NK-92 (cell line): ENCODE results near the gene UAP1L1.

Experiments
- DNase-seq: peaks from one replicate; lab custom pipeline; 2025; ENCODE audit not compliant: unreplicated experiment; lab: John Stamatoyannopoulos, UW

Gene UAP1L1

DNA sequence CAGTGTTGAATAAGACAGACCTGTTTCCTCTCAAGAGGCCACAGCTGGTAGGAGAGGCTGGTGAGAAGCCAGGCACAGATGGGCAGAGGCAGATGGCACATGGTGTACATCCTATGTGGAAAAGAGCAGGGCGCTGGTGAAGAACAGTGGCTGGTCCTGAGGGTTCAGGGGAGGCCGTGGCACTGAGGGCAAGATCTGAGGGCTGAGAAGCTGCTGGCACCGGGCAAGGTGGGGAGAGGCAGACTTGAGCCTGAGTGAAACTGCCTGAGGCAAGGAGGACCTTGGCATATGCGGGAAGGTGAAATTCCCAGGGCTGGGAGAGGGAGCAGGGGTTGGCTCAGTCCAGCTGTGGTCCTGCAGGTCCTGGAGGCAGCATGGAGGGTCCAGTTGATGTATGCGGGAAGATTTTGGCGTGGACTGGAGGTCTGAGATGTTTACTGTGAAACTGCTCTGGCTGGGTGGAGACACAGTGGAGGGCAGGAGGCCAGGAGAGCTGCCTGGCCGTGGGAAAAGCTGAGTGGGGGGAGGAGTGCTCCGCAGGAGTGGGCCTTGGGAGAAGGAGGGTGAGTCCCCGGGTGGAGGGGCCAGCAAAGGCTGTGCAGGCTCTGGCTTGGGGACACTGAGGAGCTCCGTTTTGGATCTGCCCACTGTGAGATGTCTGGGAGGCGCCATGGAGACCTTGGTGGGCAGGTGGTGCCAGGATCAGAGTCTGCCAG is 12.1 kb downstream of the UAP1L1 start:
- no peak for DNase-seq

DNA sequence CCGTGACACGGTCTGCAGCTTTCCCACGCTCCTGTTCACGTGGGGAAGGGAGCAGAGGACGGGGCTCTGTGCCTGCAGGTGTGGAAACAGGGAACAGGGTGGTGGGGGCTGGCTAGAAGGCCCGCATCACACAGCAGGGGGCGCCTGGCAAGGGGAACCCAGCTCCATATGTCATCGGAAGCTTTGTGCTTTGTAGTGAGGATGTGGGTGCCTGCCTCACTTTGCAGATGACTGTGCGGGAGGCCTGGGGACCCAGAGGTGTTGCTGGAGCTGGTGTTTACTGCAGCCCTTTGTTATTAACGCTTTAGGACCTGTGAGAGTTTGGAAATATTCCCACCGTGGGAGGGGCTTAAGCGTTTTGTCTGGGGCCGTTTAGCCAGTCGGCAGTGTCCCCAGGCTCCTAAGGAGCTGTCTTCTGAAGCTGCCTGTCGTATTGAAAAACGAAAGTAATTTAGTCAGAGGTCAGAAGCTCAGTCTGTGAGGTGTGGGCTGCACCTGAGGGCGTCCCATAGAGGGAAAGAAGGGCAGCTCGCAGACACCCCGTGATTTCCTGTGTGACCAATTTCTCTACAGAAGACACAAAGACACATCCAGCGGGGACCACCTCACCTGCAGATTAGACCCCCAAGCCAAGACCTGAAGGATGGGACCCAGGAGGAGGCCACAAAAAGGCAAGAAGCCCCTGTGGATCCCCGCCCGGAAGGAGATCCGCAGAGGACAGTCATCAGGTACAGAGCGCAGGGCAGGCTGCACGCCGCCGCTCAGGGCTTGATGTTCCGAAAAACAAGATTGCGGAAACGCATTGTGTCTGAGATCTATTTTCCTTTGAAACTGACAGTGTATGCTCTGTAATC is 18.6 kb downstream of the UAP1L1 start:
- DNase-seq = no peak

DNA sequence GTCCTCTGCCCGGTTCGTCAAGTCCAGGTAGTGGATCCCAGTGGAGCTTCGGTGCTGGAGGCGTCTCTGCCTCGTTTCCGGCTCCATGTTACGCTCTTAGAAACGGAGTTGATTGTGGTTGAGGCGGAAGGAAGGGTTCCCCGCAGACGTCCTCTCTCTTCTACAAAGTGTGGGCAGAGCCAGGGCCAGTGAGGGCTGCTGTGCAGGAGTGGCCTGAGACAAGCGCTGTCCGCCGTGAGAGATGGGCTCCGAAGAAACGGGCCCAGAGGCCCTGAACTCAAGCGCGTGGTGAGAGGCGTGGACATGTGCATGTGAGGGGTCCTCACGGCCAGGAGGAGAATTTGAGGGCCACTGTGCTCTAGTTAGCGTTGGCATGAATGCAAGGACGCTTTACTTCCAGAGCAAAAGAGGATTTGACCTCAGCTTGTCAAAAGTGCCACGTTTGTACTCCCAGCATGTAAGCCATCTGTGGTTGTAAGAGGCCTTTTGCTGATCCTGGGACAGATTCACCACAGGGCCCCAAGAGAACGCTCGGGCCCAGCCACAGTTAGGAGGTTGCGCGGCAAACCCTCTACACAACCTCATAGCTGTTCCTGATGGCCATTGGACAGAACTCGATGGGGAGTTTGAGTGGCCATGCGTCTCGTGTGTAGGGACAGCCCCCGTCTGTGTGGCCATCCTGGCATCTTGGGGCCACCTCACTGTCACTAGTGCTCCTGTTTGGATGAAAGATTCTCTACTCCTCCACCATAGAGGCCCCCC is 19.6 kb downstream of the UAP1L1 start:
- no peak for DNase-seq

DNA sequence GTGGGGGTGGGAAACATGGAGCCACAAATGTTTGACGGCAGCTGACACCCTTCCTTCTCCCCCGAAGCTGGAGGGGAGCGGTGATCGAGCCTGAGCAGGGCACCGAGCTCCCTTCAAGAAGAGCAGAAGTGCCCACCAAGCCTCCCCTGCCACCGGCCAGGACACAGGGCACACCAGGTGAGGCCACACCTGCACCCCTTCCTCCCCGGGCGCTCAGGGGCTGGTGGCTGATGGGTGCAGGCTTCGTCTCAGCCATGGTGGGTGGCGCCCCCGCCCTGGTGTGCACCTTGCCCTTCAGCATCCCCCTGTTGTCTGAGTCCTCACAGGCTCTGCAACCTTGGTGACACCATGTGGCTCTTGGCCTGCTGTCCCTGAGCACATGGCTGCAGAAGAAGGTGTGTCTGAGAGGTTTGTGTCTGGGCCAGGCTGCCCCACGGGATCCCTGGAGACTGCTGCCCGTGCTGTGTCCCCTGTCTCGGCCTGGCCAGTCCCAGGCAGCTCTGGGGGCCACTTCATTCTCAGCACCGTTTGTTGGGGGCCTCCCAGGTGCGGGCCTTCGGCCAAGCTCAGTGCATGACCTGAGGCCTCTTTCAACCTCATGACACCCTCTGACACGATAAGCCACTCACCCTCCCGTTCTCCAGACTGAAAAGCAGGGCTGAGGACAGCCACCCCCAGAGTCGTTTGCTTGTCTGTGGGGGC is 20.6 kb downstream of the UAP1L1 start:
- no peak for DNase-seq

DNA sequence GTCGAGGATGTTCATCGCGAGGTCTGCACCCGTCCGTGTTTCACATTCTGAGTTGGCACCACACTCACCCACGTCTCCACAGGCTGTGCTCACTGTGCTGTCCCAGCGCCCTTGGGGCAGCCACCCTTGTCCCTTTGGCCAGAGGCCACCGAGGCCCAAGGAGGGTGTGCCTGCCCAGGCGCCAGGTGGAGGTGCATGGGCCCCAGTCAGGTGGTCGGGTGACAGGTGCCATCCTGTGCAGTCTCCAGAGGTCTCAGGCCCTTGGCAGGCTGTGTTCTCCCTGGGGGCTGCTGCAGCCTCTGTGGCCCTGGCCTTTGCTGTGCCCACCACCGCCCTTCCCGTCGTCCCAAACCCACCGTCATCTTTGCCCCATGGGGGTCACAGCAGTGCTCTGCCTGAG is 21.9 kb downstream of the UAP1L1 start:
- no peak for DNase-seq

DNA sequence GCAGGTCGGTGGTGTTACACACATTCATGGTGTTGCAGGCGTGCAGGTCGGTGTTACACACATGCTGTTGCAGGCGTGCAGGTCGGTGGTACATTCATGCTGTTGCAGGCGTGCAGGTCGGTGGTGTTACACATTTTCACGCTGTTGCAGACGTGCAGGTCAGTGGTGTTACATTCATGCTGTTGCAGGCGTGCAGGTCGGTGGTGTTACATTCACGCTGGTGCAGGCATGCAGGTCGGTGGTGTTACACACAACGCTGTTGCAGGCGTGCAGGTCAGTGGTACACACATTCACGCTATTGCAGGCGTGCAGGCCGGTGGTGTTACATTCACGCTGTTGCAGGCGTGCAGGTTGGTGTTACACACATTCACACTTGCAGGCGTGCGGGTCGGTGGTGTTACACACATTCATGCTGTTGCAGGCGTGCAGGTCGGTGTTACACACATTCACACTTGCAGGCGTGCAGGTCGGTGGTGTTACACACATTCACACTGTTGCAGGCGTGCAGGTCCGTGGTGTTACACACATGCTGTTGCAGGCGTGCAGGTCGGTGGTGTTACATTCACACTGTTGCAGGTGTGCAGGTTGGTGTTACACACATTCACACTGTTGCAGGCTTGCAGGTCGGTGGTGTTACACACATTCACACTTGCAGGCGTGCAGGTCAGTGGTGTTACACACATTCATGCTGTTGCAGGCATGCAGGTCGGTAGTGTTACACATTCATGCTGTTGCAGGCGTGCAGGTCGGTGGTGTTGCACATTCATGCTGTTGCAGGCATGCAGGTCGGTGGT is 26.1 kb downstream of the UAP1L1 start:
- no peak for DNase-seq

DNA sequence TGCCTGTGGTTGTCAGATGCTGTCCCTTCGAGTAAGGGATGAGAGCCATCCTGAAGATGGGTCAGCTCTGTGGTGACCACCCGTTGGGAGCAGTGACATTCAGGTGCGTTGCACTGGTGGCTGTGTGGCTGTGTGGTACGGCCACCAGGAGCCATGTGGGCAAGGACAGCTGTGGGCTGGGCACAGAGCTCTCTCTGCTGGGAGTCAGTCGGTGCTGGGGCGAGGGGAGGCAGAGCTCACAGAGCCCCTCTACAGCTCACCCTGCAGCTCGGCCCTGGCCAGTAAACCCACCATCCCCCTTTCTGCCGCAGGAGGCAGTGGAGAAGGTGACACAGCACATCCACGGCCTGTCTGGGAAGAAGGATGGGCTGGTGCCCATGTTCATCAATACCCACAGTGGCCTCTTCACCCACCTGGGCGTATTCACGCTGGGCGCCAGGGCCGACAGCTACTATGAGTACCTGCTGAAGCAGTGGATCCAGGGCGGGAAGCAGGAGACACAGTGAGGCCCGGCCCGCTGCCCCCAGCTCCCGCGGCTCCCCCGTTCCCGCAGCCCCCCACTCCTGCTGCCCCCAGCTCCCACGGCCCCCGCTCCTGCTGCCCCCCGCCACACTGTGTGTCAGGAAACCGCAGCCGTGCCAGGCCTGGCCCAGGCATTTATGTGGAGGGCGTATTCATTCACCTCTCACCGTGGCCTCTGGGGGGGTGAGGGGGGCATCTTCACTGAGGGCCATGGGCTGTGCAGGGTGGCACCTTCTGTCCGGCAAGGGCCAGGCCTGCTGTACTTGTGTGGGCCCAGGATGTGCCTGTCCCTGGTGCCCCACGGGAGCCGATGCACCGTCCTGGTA is 28.7 kb downstream of the UAP1L1 start:
- DNase-seq = no peak

DNA sequence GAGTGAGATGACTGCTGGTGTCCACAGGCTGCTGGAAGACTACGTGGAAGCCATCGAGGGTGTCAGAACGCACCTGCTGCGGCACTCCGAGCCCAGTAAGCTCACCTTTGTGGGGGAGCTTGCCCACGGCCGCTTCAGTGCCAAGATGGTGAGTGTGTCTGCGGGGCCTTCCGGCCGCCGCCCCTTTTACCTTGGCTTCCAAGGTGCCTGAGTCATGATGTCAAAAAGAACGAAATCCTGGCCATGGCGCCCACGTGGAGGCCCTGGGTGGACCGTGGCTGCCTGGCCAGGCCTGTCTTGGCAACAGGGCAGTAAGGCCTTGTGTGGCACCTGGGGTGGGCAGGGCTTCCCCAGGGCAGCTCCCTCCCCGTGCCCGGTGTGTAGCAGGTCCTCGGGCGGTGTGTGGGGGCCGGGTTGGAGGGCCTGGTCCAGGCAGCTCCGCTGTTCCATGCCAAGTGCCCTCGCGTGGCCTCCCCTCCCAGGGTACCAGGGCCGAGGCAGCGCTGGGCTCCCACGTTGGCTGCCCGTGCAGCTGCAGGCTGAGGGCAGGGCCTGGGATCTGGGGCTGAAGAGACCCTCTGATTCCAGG is 29.4 kb downstream of the UAP1L1 start:
- DNase-seq = no peak

DNA sequence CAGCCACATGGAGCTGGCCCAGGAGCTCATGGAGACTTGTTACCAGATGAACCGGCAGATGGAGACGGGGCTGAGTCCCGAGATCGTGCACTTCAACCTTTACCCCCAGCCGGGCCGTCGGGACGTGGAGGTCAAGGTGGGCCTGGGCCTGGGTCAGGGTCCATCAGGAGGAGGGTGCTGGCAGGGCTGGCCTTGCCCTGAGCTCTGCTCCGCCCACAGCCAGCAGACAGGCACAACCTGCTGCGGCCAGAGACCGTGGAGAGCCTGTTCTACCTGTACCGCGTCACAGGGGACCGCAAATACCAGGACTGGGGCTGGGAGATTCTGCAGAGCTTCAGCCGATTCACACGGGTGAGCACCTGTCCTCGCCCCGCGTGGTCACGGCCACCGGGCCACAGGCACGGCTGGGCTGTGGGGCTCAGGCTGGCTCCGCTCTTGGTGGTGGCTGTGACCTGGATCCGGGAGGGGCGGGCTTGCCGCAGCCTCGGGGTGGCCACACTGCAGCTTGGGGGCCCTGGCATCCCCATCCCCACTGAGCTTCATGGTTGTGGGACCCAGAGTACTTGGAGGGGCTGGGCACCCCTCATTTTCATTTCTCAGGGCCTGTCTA is 30.1 kb downstream of the UAP1L1 start:
- no peak for DNase-seq

DNA sequence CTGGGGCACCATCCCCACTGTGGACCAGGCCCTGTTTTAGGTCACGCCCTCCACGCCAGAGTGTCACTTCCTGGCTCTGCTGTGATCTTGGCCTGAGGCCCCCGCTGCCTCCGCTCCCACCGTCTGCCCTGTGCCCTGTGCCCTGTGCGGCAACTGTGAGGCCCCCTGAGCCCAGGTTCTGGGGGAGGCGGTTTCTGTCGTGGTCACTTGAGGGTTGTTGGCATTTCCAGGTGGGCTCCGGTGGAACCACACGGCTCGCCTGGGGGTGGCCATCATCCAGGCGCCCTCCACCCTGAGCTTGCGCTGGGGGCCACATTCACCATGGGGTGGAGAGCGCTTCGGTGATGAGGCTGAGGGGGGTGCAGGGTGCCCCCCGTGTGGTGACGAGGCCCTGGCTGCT is 30.7 kb downstream of the UAP1L1 start:
- no peak for DNase-seq

DNA sequence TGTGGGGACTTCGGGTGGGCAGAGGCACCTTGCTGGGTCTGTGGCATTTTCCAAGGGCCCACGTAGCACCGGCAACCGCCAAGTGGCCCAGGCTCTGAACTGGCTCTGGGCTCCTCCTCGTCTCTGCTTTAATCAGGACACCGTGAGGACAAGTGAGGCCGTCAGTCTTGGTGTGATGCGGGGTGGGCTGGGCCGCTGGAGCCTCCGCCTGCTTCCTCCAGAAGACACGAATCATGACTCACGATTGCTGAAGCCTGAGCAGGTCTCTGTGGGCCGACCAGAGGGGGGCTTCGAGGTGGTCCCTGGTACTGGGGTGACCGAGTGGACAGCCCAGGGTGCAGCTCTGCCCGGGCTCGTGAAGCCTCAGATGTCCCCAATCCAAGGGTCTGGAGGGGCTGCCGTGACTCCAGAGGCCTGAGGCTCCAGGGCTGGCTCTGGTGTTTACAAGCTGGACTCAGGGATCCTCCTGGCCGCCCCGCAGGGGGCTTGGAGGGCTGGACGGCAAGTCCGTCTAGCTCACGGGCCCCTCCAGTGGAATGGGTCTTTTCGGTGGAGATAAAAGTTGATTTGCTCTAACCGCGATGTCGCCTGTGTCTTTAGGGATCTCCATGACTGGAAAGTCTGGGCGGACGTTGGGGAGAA is 31.4 kb downstream of the UAP1L1 start:
- DNase-seq = no peak

DNA sequence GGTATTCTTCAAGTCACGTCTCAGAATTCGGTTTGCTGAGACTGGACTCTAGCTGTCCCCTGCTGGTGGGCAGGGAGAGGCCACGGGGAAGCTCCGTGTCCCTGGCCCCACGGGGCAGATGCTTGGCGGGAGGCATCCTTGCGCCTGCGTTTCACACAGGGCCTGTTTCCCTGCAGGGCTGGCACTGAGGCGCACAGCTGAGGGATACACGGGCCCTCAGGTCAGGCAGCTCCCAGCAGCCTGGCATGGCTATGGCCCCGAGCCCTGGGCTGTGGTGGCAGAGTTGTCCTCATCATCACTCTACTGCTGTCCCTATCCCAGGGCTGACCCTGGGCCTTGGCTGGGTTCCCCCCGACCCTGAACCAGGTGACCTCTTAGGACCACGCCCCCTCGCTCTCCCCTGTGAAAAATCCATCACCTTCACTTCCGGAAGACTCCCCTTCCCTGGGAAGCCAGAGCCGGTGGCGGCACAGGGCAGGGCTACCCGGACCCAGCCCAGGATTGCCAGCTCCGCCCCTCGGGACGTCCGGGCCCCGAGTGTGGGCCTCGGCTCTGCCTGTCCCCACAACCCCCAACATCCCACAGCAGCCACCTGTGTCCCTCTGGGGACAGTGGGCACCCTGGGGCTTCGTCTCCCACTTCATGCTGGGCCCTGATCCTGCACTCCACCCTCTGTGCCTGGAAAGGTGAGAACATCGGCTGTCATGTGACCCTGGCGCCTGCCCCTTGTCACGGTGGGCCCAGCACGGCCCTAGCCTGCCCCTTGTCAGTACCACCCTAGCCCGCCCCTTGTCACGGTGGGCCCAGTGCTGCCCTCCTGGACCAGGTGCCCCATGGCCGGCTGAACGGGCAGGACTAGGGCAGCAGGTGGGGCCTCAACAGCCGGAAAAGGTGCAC is 32.2 kb downstream of the UAP1L1 start:
- DNase-seq = no peak

DNA sequence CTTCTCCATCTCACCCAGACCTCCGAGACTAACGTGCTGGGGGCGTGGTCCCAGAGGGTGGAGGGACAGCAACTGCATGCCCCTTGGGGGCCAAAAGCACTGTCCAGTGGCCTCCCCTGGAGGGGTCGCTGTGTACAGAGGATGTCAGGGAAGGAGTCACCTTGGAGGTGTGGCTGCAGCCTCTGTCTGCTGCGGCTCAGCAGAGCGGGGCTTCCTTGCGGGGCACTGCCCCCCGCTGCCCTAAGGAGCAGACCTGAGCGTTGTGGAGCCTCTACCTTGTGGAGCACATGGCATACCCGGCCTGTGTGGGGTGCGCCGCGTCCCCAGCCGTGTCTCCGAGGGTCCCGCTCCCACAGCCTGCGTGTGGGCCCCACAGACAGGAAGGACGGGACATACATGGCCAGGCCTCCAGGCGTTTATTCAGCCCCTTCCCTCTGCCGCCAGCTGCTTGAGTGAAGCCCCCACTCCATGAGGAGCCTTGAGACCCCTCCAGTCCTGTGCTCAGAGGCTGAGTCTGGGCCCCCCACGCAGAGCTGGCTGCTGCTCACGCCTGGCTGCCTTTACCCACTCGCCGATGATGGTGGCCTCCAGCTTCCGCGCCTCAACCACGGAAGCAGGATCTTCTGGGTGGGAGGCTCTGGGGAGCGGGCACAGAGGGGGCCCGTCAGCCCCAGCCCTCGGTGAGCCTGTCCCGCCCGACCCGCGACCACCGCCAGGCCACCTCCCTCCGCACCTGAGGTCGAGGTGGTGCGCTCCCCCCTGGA is 33.0 kb downstream of the UAP1L1 start:
- no peak for DNase-seq

DNA sequence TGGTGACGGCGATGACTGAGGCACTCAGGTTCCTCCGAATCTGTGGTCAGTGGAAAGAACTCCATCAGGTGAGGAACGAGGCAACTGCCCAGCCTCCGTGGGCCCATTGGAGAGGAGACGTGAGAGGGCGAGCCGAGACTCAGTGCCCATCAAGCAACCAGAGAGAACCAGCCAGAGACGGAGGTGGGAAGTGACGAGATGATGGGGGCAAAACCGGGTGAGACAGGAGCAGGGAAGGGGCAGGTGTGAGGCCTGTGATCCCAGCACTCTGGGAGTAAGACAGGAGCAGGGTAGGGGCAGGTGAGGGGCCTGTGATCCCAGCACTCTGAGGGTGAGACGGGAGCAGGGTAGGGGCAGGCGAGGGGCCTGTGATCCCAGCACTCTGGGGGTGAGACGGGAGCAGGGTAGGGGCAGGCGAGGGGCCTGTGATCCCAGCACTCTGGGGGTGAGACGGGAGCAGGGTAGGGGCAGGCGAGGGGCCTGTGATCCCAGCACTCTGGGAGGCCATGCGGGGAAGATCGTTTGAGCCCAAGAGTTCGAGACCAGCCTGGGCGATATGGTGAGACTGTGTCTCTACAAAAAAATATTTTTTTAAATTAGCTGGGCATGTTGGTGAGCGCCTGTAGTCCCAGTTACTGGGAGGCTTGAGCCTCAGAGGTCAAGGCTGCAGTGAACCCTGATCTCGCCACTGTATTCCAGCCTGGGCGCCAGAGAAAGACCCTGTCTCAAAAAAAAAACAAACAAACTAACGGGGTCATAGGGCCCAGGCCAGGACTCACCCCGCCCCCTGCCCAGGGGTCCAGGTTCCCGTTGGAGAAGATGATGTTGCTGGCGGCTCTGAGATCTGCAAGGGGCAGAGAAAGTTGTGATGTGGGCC is 33.8 kb downstream of the UAP1L1 start:
- no peak for DNase-seq

DNA sequence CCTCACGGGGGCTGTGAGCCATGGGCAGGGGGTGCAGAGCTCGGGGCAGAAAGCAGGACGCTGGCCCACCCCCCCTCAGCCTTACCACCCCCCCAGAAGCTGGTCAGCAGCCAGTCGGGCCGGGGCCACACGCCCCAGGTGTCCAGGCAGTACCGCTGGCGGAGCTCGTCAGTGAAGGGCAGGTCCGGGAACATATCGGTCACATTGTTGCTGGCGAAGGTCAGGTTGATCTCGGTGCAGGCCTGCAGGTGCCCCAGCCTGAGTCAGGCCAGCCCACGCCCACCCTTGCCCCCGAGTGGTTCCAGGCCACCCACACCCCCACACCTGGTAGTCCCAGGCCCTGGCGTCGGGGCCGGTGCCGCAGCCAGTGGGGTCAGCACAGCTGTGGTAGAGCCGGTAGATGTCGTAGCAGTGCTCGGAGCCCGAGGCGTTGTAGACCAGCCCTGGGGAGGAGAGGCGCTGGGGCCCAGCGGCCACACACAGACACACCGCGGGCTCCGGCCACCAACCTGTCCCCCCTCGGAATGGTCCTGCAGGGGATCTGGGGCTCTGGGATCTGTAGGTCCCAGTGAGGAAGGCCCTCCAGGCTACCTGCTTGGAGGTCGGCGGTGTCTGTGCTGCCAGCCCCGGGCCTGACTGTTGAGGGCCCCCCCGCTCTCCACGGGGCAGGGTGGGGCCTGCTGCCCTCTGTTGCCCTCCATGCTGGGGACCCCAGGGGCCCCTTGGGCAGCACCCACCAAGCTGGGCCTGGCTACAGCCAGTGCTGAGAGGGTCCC is 34.7 kb downstream of the UAP1L1 start:
- no peak for DNase-seq
